Measurements from ENCODE around the gene KIF6.

Gene KIF6

DNA sequence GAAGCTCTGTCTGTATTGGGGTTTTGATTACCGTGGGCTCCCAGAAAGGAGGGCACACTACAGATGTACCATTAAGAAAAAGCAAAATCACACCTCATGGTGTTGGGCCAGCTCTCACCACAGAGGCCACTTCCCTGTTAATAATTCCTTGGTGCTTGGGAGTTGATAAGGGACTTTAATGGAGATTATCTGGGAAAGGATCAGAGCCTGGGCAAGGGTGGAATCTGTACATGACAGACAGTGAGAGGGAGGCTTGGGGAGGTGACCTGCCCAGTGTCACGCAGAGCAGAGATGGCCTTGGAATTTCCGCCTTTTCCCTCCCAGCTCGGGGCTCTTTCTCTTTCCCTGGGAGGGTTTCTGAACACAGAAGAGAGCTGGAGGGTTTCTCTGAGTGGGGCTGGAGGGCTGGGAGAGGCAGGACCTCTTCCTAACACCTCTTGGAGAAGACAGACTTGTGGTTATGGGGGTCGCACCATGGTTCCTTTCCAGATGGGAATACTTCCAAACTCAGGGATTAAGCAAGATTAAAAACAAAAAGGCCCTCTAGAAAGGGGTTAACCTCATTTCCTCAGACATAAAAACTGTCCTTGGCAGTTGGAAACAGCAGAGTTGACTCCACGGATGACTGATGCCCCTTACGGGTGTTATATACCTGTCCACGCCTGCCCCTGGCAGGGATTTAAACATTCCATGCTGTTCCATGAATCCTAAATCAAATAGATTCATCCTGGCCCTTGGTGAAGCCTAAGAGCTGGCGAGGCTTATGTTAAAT, 385.9 kb downstream of the KIF6 start:
- no peak for DNase-seq

DNA sequence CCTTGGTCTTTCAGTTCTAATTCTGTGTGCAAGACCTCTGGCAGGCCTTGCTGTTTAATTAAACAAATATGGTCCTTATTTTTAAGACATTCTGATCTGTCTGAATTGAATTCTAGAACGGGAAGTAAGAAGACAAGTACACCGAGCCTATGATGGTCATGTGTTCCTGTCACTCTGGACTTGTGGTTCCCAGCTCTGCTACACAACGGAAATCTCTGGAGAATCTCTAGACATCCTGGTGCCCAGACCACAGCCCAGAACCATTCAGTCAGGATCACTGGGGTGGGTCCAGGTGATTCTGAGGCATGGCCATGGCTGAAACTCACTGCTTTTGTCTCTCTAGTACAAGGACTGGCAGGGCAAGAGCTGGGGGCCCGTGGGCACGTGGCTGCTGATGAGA, 386.8 kb downstream of the KIF6 start:
- no peak for DNase-seq

- DNase-seq, result peak; percentile 24 to 70
These were observed 389.2 kb downstream of the KIF6 start for GRCh38 chr6:39335780-39336545.

DNA sequence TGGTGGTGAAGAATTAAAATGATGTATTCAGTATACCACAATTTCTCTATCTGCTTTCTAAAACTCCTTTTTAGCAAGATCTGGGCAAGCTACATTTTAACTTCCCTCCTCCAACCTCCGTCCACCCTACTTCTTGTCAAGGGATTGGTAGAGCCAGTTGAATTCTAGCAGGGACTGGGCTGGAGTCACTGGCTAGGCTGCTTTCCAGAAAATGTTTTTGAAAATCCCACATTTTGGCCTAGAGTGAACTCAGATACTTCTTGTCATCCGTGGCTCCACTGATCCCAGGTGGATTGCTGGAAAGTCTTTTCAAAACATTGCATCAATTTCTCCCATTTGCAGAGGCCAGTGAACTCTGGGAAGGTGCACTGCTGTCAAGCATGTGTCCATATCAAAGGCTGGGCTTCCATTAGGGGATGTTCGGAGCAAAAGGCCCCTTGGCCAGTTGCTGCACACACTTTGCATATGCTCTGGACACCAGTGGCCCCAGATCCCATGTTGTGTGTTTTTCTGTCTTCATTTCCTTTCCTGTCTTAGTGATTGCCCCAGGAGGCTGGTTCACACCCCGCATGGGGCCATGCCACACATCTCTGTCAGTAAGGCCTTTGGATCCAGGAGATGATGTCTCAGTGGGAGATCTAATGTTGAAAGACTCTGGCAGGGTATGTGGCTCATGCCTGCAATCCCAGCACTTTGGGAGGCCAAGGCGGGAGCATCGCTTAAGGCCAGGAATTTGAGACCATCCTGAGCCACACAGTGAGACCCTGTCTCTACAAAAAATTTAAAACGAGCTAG, 391.4 kb downstream of the KIF6 start:
- DNase-seq, result no peak

- DNase-seq, result no peak
These were observed 394.7 kb downstream of the KIF6 start for GRCh38 chr6:39330476-39330875.

- no peak for DNase-seq
These were observed 395.2 kb downstream of the KIF6 start for GRCh38 chr6:39330057-39330456.

- DNase-seq, result no peak
These were observed 397.1 kb downstream of the KIF6 start for GRCh38 chr6:39328066-39328465.

GRCh38 chr6:39327507-39327906, 397.7 kb downstream of the KIF6 start:
- DNase-seq, result no peak

DNA sequence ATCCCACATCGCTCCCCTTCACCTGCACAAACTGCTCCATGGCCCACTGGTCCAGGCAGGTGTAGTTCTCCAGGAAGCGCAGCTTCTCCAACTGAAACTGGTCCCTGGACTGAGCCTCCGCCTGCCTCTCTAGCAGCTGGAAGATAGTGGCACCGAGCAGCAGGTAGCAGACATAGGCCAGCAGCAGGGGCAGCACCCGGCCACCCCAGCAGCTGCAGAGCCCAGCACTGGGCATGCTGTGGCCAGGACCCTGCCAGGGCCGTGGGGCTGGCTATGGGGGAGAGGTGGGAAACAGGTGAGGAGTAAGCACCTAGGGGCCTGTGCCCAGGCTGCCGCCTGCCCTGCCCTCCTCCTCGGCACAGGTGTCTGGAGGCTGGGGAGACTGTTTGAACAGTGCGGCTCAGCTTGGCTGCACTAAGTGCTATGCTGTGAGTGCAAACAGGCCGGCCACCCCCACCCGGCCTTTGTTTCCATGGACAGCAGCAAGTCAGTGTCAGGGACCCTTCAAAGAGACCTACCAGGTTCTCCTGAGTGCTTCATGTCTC, 402.8 kb downstream of the KIF6 start, which contains the start of gene KCNK16:
Gene KCNK16, minus strand, starts transcription at position 397 of the 545 bp plus-strand sequence. Its CDS starts 162 bp downstream, at position 235.
- no peak for DNase-seq

DNA sequence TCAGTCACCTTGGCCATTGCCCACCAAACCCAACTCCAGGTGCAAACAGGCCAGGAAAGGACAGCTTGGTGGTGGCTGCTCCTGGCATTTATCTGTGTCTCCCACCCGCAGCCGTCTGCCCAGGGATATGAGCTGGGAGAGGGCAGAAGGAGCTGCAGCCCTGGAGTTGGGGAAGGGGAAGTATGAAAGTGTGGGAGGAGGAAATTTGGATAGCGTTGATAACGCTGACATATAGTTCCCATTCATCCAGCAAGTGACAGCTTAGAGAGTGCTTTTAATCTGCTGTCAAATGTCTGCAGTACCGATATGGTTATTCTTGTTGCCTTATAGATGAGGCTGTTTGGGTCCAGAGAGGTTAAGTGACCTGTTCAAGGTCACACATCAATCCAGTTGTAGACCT, 403.4 kb downstream of the KIF6 start:
- no peak for DNase-seq

DNA sequence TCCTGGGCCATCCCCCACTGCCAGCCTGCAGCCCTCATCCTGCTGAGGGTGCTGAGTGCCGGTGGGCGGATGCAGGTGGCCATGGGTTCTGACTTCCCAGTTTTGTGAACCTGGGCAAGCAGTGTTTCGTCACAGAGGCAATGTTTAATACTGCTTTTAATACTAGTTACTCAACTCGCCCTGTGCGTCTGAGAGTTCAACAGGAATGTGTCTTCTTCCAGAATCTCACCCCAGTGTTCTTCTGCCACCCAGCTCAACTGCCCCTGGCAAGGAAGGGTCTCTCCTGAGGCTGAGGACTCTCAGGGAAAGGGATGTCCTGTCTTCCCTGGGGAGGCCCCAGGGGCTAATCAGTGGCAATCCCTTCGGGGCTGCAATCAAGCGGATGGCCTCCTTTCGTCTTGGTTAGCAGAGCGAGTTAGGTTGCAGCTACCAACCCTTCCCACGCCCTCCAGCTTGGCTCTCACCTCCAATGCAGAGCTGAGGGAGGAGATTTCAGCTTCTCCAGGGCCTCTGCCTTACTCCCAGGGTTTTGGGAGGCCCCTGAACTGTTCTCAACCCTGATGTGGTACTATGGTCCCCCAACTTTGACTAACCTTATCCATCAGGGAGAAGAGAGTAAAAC, 404.7 kb downstream of the KIF6 start:
- DNase-seq, result no peak

GRCh38 chr6:39319621-39320362, 405.4 kb downstream of the KIF6 start:
- no peak for DNase-seq

- DNase-seq, result no peak
These were observed 408.0 kb downstream of the KIF6 start for GRCh38 chr6:39317256-39317655.

DNA sequence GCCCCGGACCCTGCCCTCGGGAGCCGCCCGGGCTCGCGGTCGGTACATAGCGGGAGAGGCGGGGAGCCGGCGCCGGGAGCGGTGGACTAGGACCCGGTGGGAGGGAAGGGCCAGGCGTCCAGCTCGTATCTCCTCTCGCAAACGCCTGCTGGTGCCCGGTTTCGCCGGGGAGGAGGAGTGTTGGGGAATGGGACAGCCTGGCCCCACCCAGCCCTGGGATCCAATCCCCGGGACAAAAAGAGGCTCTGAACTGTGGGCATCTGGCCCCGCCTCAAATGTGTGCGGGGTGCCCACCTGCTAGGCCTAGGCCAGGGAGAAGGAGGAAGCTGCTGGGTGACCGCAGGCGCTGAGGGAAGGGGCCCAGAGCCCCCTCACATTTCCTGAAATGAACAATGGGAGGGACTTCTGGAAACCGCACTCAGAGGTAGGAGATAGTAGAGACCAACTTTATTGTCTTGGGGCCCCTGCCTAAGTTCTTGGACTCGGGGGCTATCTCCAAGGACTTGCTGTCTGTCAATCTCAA, 410.9 kb downstream of the KIF6 start, which contains the start of gene KCNK17:
Gene KCNK17, minus strand, starts transcription at position 147 of the 523 bp plus-strand sequence. Its CDS starts 99 bp downstream, at position 48.
- DNase-seq, result no peak

DNA sequence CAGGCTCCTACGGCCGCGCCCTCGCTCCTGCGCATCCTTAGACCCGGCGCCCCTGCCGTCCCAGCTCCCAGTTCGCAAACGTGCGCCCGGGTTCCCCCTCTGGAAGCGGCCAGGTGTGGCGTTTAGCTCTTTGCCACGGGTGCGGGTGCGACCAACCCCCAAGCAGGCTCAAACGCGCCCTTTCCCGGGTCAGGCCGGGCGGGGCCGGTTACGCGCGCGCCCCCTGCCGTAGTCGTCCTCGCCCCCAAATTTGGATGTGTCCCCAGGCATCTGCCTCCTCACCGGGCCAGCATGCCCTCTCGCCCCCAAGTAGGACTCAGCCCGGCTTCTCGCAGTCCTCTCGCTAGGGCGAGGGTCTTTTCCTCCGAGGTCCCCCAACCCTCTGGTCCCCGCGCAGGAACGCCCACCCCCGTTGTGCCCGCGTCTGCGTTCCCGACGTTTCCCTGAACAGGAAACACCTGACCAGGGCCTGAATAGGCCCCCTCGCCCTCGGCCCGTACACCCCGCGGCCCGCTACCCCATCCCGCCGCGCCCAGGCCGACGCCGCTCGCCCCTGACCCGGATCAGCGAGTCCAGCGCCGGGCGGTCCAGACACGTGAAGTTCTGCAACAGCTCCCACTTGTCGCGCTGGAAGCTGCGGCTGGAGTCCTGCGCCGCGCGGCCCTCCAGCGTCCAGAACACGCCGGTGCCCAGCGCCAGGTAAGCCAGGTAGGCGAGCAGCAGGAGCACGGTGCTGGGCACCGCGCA, 411.5 kb downstream of the KIF6 start:
- no peak for DNase-seq

DNA sequence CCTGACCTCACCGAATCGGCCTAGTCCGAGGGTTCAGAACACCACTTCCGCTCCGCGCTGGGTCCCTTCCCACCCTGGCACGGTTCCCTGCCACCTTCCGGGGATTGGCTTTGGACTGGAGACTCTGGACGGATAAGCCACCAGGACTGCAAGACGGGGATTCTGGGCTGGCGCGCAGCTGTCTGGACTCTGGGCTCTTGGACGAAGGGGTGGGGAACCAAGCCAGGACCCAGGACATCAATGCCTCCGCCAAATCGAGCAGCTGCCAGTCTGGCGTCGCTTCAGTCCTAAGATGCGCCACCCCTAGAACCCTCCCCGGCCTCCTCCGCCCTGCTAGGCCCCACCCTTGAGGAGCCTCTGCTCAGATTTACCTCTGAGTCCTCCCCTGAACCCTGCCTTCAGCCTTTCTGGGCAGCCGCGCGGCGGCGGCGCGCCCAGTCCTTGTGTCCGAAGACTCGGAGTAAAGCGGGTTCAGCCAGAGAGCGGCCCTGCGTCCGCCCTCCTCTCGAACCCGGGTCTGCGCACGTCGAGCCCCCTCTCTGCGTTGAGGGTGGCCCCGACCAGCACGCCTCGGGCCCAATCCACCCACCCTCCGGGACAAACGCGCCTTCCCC, 412.2 kb downstream of the KIF6 start:
- no peak for DNase-seq

- no peak for DNase-seq
These were observed 414.7 kb downstream of the KIF6 start for GRCh38 chr6:39310542-39310941.

DNA sequence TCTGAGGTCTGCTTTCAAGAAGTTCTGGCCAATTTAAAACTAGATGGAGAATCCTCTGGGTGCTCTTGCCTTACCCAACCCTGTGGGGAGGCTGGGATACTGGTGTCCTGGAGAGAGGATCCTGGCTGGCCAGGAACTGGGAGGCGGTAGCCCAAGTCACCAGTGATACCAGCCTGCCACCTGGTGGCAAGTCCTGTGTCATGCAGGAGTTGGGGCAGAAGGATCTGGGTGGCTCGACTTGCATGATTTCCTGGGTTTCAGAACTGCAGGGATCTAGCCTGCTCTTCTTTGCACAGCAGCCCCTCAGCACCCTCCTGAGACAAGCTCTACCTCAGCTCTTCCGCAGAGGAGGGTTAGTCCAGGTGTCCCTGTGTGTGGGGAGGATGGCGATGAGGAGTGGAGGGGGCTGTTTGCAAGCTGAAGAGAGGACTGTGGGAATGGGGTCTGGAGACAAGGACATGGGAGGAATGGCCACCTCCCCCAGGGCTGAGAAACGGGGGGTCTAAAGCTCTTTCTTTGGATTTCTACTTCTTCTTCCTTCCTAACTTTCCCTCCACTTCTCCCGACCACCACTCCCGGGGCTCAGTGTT, 415.2 kb downstream of the KIF6 start:
- DNase-seq, result peak in 1 of 2 experiments; percentile 62

DNA sequence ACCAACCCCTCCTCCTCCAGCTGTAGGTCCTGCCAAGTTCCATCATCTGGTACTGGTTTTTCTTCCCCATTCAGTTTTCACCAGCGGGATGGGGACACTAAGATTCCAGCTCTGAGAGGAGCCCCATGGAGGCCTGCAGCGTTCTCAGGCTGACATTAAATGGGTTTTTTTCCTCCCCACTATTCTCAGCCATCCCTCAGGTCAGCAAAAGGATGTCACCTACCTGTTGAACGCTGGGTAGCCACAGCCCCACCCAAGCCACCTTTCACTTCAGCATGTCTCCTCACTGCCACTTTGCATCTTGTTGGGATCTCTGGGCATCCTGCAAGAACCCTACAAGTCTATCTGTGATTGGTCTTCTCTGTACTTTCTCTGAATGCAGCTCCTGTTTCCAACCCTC, 417.7 kb downstream of the KIF6 start:
- DNase-seq, result no peak

DNA sequence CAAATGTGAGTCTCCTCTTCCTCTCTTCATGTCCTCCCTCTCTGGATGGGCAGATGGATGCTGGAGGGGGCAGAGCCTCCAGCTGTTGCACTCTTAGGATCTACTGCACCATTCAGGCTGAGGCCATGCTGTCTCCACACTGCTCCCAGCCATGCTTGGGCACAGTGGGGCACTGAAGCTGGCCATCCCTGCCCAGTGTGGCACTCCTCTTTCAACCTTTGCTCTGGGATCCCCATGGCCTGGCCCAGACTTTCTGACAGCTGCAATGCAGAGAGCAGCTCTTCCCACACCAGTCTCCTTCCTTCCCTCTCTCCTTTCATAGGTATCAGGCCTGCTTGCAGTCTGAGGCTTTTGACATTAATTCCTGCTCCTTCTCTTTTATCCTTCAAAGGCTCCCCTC, 420.3 kb downstream of the KIF6 start:
- DNase-seq, result no peak

Data from SW 1271 (cell line).